Right cardiac atrium (tissue), 5 donors: ENCODE data around the gene LSM6. TPM values are rescaled to one million over a fixed set of nuclear protein-coding genes. Genes with fewer than 3 reads are reported as not detected.

Source experiments
- ATAC-seq, 2 donors: fragments of 200-7000 bp; cut with Tn5 transposase; one replicate each; pipeline versions ENCODE4 v1.8.0 to v1.9.1; 2020; ENCODE audit warnings: moderate library complexity in 2 of 2, mild to moderate bottlenecking in 1 of 2
- DNase-seq, 3 donors: peaks; one replicate each; pipeline ENCODE4 v3.0.0-alpha.2; 2020
- H3K27ac ChIP-seq: one replicate; pipeline ENCODE4 v1.5.1; 2013; ENCODE audit warnings: mild to moderate bottlenecking, low read length, control low read depth, moderate library complexity
- H3K27me3 ChIP-seq: one replicate; pipeline ENCODE4 v1.6.1; 2013; ENCODE audit not compliant: control insufficient read depth, insufficient read depth
- H3K4me1 ChIP-seq: one replicate; pipeline ENCODE4 v1.6.1; 2013; ENCODE audit warnings: low read length; ENCODE audit not compliant: control insufficient read depth, insufficient read depth
- H3K4me3 ChIP-seq: one replicate; pipeline ENCODE4 v1.5.1; 2013; ENCODE audit warnings: low read length, control low read depth
- H3K9me3 ChIP-seq: one replicate; pipeline ENCODE4 v1.6.1; 2013; ENCODE audit warnings: low read length; ENCODE audit not compliant: control insufficient read depth
- WGBS: extraction: QIAGEN DNeasy Blood & Tissue Kit; methylation state at CpG from one replicate; pipeline ENCODE4 v1.1.7; 2013; 5-methylcytosine and 5-hydroxymethylcytosine counted together
- intact Hi-C, 4 donors: fragments of 100-400 bp; cut with DNase I; formaldehyde crosslinking; loops; one replicate each; pipeline versions ENCODE4 v1.11.0 to v1.14.0; 2022 to 2023
- polyA plus RNA-seq: library from polyadenylated mRNA; stranded (reverse); fragments of 200-250 nt; gene quantifications from one replicate; pipeline ENCODE4 v1.2.3, GENCODE V29; 2013
- total RNA-seq, 4 donors: library from RNA; stranded (reverse); fragmentation: NEBNext Ultra II Directional; extraction: Animal tissue kit (Norgen Biotek cat#: 25700); gene quantifications; one replicate each; pipeline ENCODE4 v1.2.1, GENCODE V29; 2021
- donor health status: healthy with polysubstance abuse.
- donor health status: DM: no; HTN: yes; CAD: no.
- donor health status: DM: no; HTN: no; CAD: no.
- donor health status: DM: no; HTN: yes; CAD: no; lungs with severe emphysema.
- donor health status: DM: yes; HTN: yes; CAD: no.

The LSM6 gene
- total and polyA plus RNA-seq, 5 donors = 13.9 to 31.0 (median 17.8) TPM

DNA sequence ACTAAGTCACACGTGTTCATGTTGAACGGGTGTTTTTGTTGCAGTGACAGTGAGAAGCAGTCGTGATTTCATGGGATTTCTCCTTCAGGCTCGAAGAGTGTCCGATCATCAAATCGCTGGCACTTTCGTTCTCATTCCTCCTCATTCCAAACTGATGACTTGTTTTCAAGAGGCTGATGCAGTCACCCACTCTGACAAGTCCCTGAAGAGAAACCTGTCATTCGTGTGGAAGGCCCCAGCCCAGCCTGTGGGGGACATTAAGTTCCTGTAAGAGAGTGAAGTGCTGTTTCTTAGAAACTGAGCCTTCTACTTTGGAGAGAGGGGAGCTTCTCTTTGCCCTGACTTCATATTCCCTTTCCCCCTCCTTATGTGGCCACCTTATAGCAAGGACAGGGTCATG, 46.8 kb downstream of the LSM6 start:
- ATAC-seq (peak in 1 of 2 donors; percentile 23), DNase-seq (no peak)
- Histone ChIP-seq H3K4me3 (no peak overlapping the region), H3K27me3 (no peaks in the 10 kb centered on the region), H3K4me1 (no peaks in the 10 kb centered on the region), H3K9me3 (no peaks in the 10 kb centered on the region), H3K27ac (no peak overlapping the region)
- intact Hi-C loops = no loop called here
- 48% methylated on average over 8 of the region's 8 CpGs for WGBS

DNA sequence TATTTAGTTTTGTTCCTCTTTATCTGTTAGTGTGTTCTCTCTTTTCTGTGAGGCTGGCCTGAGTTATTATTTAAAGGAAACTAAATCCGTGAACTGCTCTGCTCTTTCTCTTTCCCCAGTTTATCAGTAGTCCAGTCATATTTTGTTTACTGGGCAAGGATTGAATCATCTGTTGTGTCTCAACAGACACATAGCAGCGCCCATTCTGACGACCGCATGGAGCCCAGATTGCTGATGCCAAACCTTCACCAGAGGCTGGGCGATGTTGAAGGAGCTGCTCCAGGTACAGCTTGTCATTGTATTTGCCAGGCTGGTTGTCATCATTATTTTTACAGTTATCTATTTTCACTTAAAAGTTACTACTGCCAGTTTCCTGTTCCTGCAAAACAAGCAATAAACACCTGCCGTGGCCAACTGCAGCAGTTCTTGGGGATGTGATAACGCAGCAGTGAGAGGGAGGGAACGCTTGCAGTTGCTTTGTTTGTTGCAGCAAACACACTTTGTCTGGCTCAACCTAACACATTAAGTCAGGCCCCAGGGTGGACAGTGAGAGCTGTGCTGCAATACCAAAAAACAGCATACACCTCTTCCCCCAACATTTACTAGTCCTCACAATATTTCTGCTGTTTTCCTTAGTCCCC, 48.9 kb downstream of the LSM6 start:
- intact Hi-C loops = no loop called here
- Histone ChIP-seq H3K4me3 (no peak overlapping the region), H3K4me1 (no peaks in the 10 kb centered on the region), H3K9me3 (no peaks in the 10 kb centered on the region), H3K27me3 (no peaks in the 10 kb centered on the region), H3K27ac (peak overlapping the region; percentile 61)
- ATAC-seq (peak; percentile 58 to 74), DNase-seq (peak in 1 of 3 donors; percentile 68)
- 24% methylated on average over 8 of the region's 8 CpGs for WGBS

DNA sequence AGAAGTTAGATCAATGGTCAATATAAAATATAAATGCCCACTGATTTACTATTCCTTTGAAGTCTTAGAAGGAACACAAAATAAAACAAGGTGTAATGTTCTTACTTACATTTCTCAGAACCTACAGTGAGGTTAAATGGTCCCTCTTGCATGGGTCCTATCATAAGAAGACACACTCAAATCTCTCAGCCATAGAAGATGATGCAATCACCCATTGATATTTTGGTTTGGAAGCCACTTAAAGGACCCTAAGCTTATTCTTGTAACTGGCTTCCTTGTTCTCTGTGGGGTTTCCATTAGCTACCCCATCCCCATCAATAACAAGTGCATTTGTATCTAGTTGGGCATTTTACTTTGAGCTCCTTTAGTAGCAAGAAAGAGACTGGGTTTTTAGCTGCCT, 53.9 kb downstream of the LSM6 start:
- DNase-seq (no peak), ATAC-seq (no peak)
- Histone ChIP-seq H3K9me3 (no peaks in the 10 kb centered on the region), H3K4me3 (no peak overlapping the region), H3K27me3 (no peaks in the 10 kb centered on the region), H3K27ac (no peak overlapping the region), H3K4me1 (no peaks in the 10 kb centered on the region)
- intact Hi-C loops = no loop called here

GRCh38 chr4:146232131-146232722, 56.7 kb downstream of the LSM6 start:
- Histone ChIP-seq H3K4me1 (peaks cover 2% of the 10 kb centered on the region), H3K9me3 (no peaks in the 10 kb centered on the region), H3K27ac (no peak overlapping the region), H3K4me3 (no peak overlapping the region), H3K27me3 (no peaks in the 10 kb centered on the region)
- WGBS = 86% methylated on average over 1 of the region's 1 CpG
- intact Hi-C loops = no loop called here
- DNase-seq (no peak), ATAC-seq (no peak)

- Histone ChIP-seq H3K9me3 (no peaks in the 10 kb centered on the region), H3K4me1 (peaks cover 2% of the 10 kb centered on the region), H3K27me3 (no peaks in the 10 kb centered on the region), H3K27ac (peak overlapping the region; percentile 54), H3K4me3 (no peak overlapping the region)
- intact Hi-C loops = no loop called here
- 53% methylated on average over 8 of the region's 8 CpGs for WGBS
- ATAC-seq = peak; percentile 48 to 54
- no peak for DNase-seq
Measured at GRCh38 chr4:146235654-146236177, 60.2 kb downstream of the LSM6 start.

DNA sequence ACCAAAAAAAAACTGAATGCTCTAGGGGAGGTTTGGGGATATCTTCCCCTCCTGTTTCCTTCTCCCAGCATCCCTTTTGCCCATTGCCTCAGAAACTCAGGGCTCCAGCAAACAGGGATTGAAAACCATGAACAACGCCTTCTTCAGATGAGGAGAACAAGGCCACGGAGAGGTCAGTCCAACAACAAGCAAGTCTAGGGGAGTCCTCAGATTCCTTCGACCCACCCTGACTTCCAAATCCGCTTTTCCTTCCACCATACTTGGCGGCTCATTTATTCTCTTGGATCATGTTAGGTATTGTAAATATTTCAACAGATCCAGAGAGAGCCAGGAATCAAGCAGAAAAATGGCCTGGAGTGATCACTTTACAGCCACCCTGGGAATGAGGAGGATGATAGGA, 60.7 kb downstream of the LSM6 start:
- H3K4me1 ChIP-seq = peaks cover 2% of the 10 kb centered on the region
- ATAC-seq (no peak), DNase-seq (no peak)
- intact Hi-C loops = no loop called here
- WGBS = 81% methylated on average over 5 of the region's 5 CpGs
- no peak overlapping the region for H3K4me3 ChIP-seq
- H3K27me3 ChIP-seq = no peaks in the 10 kb centered on the region
- no peak overlapping the region for H3K27ac ChIP-seq
- no peaks in the 10 kb centered on the region for H3K9me3 ChIP-seq

GRCh38 chr4:146237092-146237491, 61.6 kb downstream of the LSM6 start:
- Histone ChIP-seq H3K4me3 (no peak overlapping the region), H3K9me3 (no peaks in the 10 kb centered on the region), H3K4me1 (peaks cover 2% of the 10 kb centered on the region), H3K27ac (no peak overlapping the region), H3K27me3 (no peaks in the 10 kb centered on the region)
- DNase-seq (no peak), ATAC-seq (no peak)
- 88% methylated on average over 6 of the region's 6 CpGs for WGBS
- intact Hi-C loops = no loop called here

DNA sequence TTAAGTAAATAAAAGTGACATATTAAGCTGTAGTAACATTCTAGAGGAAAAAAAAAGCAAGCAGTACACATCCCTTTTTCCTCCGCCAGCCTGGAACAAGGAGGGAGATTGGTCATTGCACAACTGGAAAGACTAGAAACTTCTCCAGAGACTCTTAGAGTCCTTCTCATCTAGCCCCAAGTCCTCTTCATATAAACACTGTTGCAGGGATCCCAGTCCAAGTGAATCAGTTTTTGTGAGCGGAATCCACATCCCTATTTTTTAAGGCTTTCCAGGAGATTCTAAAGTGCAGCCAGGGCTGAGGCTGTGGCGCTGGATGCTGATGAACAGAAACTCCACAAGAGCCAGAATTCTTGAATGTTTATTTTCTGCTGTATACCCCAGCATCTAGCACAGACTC, 62.6 kb downstream of the LSM6 start:
- ATAC-seq = no peak
- H3K27ac ChIP-seq = no peak overlapping the region
- H3K27me3 ChIP-seq = no peaks in the 10 kb centered on the region
- H3K4me3 ChIP-seq = no peak overlapping the region
- H3K4me1 ChIP-seq = peaks cover 2% of the 10 kb centered on the region
- DNase-seq = no peak
- 79% methylated on average over 3 of the region's 3 CpGs for WGBS
- intact Hi-C loops = no loop called here
- H3K9me3 ChIP-seq = no peaks in the 10 kb centered on the region

Other genes starting within 250 kb of the LSM6 start
- 10 to 100 TPM; 14.2 to 18.4 (median 15.8) TPM for gene ZNF827, start 236.9 kb upstream of the LSM6 start, total RNA-seq
- 4.8 TPM for gene ZNF827, start 236.9 kb upstream of the LSM6 start, polyA plus RNA-seq
- gene REELD1, start 38.8 kb downstream of the LSM6 start, total RNA-seq = under 1 TPM in 1 of 4 donors, not detected in 3; 0.17 TPM
- gene REELD1, start 38.8 kb downstream of the LSM6 start, polyA plus RNA-seq = 0.18 TPM